Measurements from ENCODE around the gene SHOC1.
"Not testable (repeated sequence)": the region's sequence is repeated elsewhere in the genome, so short reads cannot be mapped to it uniquely, and the experiment has no call there.

The SHOC1 gene

DNA sequence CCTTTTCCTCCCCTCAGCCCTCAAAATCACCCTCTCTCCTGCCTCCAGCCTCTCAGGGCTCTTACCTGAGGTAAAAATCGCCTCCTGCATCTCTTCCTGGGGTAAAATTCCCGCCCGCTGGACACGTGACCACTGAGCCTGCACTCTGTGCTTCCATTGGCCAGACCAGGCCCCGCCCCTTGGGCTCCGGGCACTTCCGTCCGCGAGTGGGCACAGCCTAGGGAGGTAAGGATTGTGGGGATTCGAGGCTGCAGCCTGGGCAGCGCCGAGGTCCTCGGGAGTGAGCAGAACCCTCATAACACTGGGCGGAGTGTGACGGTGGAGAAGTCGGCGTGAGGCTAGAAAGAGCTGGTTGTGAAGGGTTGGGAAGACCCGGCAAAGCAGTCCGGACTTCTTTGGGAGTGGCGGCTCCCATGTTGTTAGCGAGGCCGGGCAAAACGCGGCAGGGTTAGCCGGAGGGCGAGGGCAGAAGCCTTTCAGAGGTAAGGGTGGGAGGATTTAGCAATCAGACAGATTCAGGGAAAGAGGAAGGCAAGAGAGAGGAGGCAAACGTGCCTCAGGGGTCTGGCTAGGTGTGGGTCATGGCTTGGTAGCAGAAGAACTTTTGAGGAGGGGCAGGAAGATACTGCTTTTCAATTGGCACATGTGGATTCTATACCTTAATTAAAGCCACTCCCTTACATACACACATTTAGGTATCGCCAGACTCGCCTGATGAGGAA lies at the start of gene SHOC1:
Gene SHOC1 (minus strand): TSS at position 103 of the 722 bp plus-strand sequence. CDS start 3,519 bp downstream, outside the sequence.
- no peak for DNase-seq (ENCODE audit: low read depth)

- no peak for DNase-seq (ENCODE audit: low read depth)
Observed at GRCh38 chr9:111843971-111844370, 49.2 kb upstream of the SHOC1 start.

- no peak for DNase-seq (ENCODE audit: low read depth)
Observed at GRCh38 chr9:111842313-111842712, 47.6 kb upstream of the SHOC1 start.

DNA sequence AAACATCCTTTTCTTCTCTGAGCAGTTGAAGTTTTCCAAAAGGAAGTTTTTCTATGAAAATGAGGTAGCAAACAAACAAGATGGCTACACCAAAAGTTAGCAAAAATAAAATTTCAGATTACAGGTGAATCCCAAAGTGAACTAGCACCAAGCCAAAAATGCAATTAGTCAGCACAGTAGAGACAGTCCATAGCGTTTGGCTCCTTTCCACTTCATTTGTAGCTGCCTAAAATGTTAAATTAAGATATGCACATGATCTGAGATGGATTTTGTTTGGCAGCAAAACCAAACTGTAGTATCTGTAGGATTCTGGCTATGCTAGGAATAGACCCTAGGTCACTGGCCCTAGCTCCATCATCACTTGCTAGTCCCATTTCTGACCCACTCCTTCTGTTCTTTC lies 45.7 kb upstream of the SHOC1 start:
- no peak for DNase-seq (ENCODE audit: low read depth)

DNA sequence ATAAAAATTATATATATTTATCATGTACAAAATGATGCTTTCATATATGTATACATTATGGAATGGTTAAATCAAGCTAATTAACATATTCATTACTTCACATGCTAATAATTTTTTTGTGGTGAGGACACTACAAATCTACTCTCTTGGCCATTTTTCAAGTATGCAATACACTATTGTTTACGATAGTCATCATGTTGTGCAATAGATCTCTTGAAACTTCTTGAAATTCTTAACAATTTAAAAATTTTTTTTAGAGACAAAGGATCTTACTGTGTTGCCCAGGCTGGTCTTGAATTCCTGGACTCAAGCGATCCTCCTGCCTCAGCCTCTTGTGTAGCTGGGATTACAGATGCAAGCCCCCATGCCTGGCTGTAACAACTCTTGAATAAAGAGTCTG lies 45.2 kb upstream of the SHOC1 start:
- no peak for DNase-seq (ENCODE audit: low read depth)

GRCh38 chr9:111839387-111839786 lies 44.6 kb upstream of the SHOC1 start:
- no peak for DNase-seq (ENCODE audit: low read depth)

- DNase-seq (ENCODE audit: low read depth), result no peak
Observed at GRCh38 chr9:111838439-111838838, 43.7 kb upstream of the SHOC1 start.

DNA sequence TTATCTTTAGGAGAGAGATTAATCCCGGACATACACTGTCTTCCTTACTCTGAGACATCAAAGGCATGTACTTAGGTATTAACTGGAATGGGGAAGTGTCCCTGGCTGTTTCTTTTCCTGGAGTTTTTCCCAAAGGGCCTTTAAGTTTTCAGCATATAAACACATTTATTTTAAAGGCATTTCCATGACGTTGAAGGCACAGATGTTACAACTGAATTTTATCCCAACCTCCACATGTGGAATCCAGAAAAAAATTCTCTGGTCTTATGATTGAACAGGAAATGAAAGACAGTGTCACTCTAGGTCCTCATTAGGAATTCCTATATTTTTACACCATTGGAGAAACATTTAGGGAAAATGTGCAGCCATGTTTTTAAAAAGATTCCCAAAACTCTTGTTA lies 41.6 kb upstream of the SHOC1 start:
- no peak for DNase-seq (ENCODE audit: low read depth)

DNA sequence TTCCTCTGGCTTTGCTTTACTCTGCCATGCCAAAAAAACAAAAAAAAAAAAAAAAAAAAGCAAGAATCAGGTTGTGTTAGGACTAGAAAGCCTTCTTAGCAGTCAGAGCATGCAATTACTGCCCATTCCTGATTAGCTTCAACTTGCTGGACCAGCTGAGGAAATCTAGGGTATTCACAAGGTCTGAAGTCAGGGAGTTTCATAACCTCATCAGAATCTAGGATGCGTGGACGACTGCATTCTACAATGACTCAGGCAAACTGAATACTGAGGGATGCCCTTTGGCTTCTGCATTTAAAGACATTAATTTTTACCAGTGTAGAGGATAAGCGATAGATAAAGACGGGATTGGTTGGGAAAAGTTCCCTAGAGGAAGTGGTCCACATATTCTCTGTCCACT lies 39.2 kb upstream of the SHOC1 start:
- DNase-seq (ENCODE audit: low read depth), result no peak

DNA sequence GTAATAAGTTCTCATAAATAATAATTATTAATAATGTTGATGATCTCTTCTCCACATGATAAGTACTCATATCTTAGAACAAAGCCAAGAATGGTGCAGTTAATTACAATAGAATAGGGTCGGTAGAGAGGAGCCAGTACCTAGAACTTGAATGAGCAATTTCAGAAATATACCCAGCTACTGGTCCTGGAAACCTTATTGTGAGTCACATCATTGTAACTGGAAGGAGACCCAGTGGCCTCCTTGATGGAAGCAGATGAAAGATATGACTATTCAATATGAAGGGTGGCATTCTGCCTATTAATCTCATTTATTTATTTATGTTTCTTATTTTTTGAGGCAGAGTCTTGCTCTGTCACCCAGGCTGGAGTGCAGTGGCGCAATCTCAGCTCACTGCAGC lies 37.7 kb upstream of the SHOC1 start:
- DNase-seq (ENCODE audit: low read depth), result no peak

- no peak for DNase-seq (ENCODE audit: low read depth)
Observed at GRCh38 chr9:111831371-111832108, 36.8 kb upstream of the SHOC1 start.

DNA sequence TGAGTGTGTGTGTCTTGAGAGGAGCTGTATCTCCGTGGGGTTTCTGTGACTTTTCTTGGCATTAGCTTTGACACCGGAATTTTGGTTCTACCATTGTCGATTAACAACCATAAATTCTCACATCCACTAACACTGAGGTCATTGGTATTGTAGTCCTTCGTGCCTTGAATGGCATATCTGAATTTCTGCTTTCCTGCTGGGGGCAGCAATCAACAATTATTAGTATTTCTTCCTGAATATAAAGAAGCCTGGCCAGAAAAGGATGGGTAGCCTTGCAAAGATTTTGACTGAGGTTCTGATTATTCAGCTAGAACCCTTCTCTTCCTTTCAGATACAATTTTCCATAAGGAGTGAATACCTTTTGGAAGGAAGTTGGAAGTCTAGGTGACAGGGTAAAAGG lies 33.5 kb upstream of the SHOC1 start:
- DNase-seq (ENCODE audit: low read depth), result no peak

- DNase-seq (ENCODE audit: low read depth), result no peak
Observed at GRCh38 chr9:111825468-111826145, 30.9 kb upstream of the SHOC1 start.

DNA sequence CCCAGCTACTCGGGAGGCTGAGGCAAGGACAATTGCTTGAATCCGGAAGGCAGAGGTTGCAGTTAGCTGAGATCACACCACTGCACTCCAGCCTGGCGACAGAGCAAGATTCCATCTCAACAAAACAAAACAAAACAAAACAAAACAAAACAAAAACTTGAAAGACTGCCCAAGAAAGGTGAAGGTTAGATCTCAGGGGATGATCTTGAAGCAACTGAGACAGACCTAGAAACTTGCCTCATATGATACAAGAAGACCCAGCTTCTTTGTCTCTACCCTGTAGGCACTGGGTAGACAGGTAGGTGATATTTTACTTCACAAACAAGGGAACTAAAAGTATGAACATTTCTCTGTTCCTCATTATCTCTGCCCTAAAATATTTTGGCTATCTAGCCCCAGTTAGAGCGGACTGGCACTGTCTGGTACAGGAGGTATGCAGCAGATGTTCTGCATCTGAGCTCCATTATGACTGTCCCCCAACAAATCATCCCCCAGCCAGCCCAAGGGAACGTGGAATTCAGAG lies 26.3 kb upstream of the SHOC1 start:
- no peak for DNase-seq (ENCODE audit: low read depth)

GRCh38 chr9:111819360-111819759 lies 24.6 kb upstream of the SHOC1 start:
- DNase-seq (ENCODE audit: low read depth), result no peak

DNA sequence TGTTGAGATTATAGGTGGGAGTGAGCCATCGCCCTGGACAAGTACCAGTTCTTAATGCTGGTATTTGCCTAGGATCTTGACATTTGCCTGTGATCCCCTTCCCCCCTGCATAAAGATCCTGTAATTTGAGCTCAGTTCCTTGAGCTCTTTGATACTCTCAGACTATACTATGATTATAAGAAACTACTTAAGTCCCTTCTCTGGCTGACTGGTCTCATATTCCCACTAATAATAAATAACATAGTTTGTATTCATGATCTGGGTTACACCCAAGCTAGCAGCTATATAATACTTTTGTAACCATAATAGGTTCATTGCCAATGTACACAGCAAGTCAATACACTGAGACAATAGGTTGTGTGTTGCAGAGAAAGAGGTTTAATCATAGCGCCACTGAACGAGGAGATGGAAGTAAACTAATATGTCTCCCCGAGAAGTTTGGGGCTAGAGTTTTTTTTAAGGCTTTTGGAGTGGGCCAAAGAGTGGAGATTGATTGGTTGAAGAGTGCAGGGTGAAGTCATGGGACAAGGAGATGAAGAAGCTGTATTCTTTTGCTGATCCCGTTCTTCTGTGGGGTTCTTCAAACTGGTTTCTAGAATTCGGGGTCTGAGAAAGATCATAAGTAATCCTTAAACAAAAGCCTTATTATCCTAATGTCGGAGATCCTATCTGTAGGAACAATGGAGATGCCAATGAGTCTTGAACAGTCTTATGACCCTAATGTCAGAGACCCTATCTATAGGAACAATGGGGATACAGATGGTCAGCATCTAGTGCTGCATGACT lies 20.7 kb upstream of the SHOC1 start:
- DNase-seq (ENCODE audit: low read depth), result no peak

DNA sequence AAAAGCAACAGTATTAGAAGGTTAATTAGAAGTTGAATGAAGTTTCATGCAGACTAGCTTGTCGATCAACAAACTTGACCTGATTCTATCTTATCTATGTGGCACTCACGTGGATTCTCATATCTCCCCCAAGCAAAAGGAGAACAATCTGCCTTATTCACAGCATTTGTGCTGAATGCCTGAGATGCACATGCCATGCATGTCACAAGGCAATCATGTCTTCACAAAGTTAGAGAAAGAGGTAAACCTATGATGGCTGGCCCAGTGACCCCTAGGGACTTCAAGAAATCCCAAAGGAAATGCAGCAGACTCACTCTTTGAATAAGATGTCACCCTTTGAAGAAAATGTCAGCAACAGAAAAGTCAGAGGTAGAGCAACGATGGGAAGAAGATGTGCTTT lies 17.6 kb upstream of the SHOC1 start:
- no peak for DNase-seq (ENCODE audit: low read depth)

GRCh38 chr9:111810908-111811307 lies 16.2 kb upstream of the SHOC1 start:
- DNase-seq (ENCODE audit: low read depth), result no peak

DNA sequence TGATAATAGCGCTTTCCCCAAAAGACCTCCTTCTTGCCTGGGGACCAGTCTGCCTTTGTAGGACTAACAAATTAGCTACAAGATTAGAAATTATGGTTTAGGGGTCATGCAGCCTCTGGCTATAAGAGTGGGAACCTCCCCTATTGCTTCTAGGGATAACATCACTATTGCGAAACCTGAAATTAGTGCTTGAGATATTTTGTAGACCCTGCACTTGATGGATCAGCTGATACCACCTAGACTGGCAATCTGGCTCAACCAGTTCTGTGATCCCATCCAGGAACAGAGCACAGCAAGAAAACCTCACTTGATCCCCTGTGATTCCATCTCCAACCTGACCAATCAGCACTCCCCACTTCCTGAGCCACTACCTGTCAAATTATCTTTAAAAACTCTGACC lies 15.7 kb upstream of the SHOC1 start:
- DNase-seq (ENCODE audit: low read depth), result not testable (repeated sequence)

- no peak for DNase-seq (ENCODE audit: low read depth)
Observed at GRCh38 chr9:111807197-111807596, 12.5 kb upstream of the SHOC1 start.

DNA sequence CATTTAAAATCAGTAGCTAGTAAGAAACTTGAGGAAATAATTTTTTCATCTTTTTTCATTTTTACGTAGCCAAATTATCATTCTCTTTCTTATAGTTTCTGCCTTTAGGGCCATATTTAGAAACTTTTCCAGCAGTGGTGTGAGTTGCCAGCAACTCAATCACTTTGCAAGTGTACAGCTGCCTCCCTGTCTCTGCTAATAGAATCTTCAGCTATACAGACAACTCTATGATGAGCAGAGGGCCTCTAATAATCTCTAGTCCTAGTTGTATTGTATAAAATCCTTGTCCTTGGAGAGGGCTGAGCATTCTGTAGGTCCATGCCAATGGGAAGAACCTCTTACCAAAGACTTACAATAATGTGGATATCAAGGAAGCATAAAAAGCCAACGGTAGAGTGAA lies 11.5 kb upstream of the SHOC1 start:
- no peak for DNase-seq (ENCODE audit: low read depth)

DNA sequence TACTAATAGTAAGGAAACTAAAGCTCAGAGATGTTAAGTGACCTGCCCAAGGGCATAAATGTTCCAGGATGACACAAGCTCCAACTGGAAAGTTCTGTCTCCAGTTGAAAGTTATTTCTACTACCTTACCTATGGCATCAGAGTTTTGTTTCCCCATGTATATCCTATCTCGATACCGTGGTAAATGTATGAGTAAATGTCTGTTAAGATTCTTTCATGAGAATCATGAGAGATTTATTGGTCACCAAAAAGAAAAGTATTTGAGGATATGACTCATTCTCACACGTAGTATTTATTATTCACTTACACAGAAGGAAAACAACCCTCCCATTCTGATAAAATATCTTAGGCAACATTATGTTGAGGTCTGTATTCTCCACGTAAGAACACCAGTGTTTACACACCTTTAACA lies 11.1 kb upstream of the SHOC1 start:
- DNase-seq (ENCODE audit: low read depth), result peak; percentile 16
